CD8-positive, alpha-beta memory T cell (primary cell): ENCODE measurements around the gene CLMN. TPM values are rescaled to one million over a fixed set of nuclear protein-coding genes. Genes with fewer than 3 reads are reported as not detected.

Source experiments
- CTCF ChIA-PET: fragments of 350-600 bp; sonication (Branson Sonifier 250); formaldehyde crosslinking; loops from one replicate; lab custom pipeline; 2021; ENCODE audit warnings: antibody characterized with exemption; lab: Charles Lee
- POLR2A ChIA-PET: fragments of 350-600 bp; sonication (Branson Sonifier 250); formaldehyde crosslinking; loops from one replicate; lab custom pipeline; 2021; ENCODE audit warnings: antibody characterized with exemption; lab: Charles Lee
- DNase-seq, 5 donors: peaks; one replicate each; pipeline versions ENCODE4 v3.0.0 to v3.0.0-alpha.2; 2020 to 2022; ENCODE audit warnings: mixed read lengths in 1 of 5
- H3K27ac ChIP-seq: one replicate; pipeline ENCODE4 v1.7.0; 2013; ENCODE audit warnings: low read depth, mild to moderate bottlenecking, low read length, moderate library complexity
- H3K27me3 ChIP-seq: 2 replicates; pipeline ENCODE4 v1.7.0; 2013; ENCODE audit warnings: low read length, mild to moderate bottlenecking; ENCODE audit not compliant: insufficient read depth, poor library complexity, severe bottlenecking
- H3K36me3 ChIP-seq: 2 replicates; pipeline ENCODE4 v1.7.0; 2013; ENCODE audit warnings: mild to moderate bottlenecking, low read length, moderate library complexity; ENCODE audit not compliant: insufficient read depth
- H3K4me1 ChIP-seq: 2 replicates; pipeline ENCODE4 v1.7.0; 2013; ENCODE audit warnings: mild to moderate bottlenecking, low read length, moderate library complexity; ENCODE audit not compliant: insufficient read depth
- H3K4me3 ChIP-seq: 2 replicates; pipeline ENCODE4 v1.7.0; 2013; ENCODE audit warnings: mild to moderate bottlenecking, low read length
- H3K9me3 ChIP-seq: 2 replicates; pipeline ENCODE4 v1.7.0; 2013; ENCODE audit warnings: mild to moderate bottlenecking, low read length
- H3K27ac Mint-ChIP-seq, 8 donors: one replicate each; pipeline ENCODE4 v1.8.0; 2020 to 2021; ENCODE audit warnings: mixed read lengths in 8 of 8, mild to moderate bottlenecking in 6 of 8, inconsistent platforms in 3 of 8, moderate library complexity in 3 of 8
- H3K27me3 Mint-ChIP-seq, 2 donors: one replicate each; pipeline ENCODE4 v1.8.0; 2020 to 2021; ENCODE audit warnings: mixed read lengths in 2 of 2, mild to moderate bottlenecking in 1 of 2, moderate library complexity in 1 of 2
- H3K36me3 Mint-ChIP-seq, 3 donors: one replicate each; pipeline ENCODE4 v1.8.0; 2020 to 2021; ENCODE audit warnings: mixed read lengths in 3 of 3, inconsistent platforms in 1 of 3, mild to moderate bottlenecking in 1 of 3
- H3K4me1 Mint-ChIP-seq, 3 donors: one replicate each; pipeline ENCODE4 v1.8.0; 2020 to 2021; ENCODE audit warnings: mixed read lengths in 3 of 3, inconsistent platforms in 1 of 3, mild to moderate bottlenecking in 1 of 3
- H3K4me3 Mint-ChIP-seq, 7 donors: one replicate each; pipeline ENCODE4 v1.8.0; 2020 to 2021; ENCODE audit warnings: mixed read lengths in 7 of 7, mild to moderate bottlenecking in 6 of 7, moderate library complexity in 4 of 7, inconsistent platforms in 2 of 7
- H3K9me3 Mint-ChIP-seq, 5 donors: one replicate each; pipeline ENCODE4 v1.8.0; 2020 to 2022; ENCODE audit warnings: mixed read lengths in 5 of 5, mild to moderate bottlenecking in 3 of 5, moderate library complexity in 2 of 5, inconsistent platforms in 1 of 5
- polyA plus RNA-seq: library from polyadenylated mRNA; unstranded; fragments of 300-500 nt; fragmentation: Illumina TruSeq; gene quantifications from one replicate; pipeline ENCODE4 v1.2.3, GENCODE V29; 2021
- total RNA-seq, 2 experiments: library from RNA; stranded (reverse); gene quantifications; one replicate each; pipeline ENCODE4 v1.2.3, GENCODE V29; 2021

CLMN gene
- total and polyA plus RNA-seq, 3 experiments from 2014 or later = 0.15 to 0.72 (median 0.29) TPM

- Mint-ChIP-seq H3K4me1 (no peaks in the 10 kb centered on the region), H3K4me3 (no peak overlapping the region), H3K9me3 (peaks cover 0 to 5% (median 3%) of the 10 kb centered on the region in 5 donors), H3K27me3 (peaks cover 12 to 44% of the 10 kb centered on the region in 2 donors), H3K36me3 (peaks cover 0 to 5% (median 0%) of the 10 kb centered on the region in 3 donors), H3K27ac (no peak overlapping the region)
- no peak for DNase-seq
- CTCF ChIA-PET = no interaction called here
- Histone ChIP-seq H3K27me3 (no peaks in the 10 kb centered on the region), H3K4me1 (no peaks in the 10 kb centered on the region), H3K9me3 (no peaks in the 10 kb centered on the region), H3K4me3 (no peak overlapping the region), H3K36me3 (no peaks in the 10 kb centered on the region), H3K27ac (no peak overlapping the region)
- POLR2A ChIA-PET = no interaction called here
These were observed 28.8 kb upstream of the CLMN start for GRCh38 chr14:95348395-95349080.

GRCh38 chr14:95346820-95347219 lies 27.1 kb upstream of the CLMN start:
- no peaks in the 10 kb centered on the region for H3K9me3 Mint-ChIP-seq
- H3K9me3 ChIP-seq = no peaks in the 10 kb centered on the region
- peaks cover 6 to 34% of the 10 kb centered on the region in 2 donors for H3K27me3 Mint-ChIP-seq
- no peak overlapping the region for H3K27ac ChIP-seq
- no peaks in the 10 kb centered on the region for H3K36me3 Mint-ChIP-seq
- CTCF ChIA-PET = interaction anchor here (1.4 kb wide), 1 partner anchor 11 kb away, joined by 3 read pairs; no protein-coding TSS in a partner anchor
- no peak overlapping the region for H3K27ac Mint-ChIP-seq
- POLR2A ChIA-PET = no interaction called here
- H3K27me3 ChIP-seq = no peaks in the 10 kb centered on the region
- H3K4me3 Mint-ChIP-seq = no peak overlapping the region
- H3K4me3 ChIP-seq = no peak overlapping the region
- H3K36me3 ChIP-seq = no peaks in the 10 kb centered on the region
- no peaks in the 10 kb centered on the region for H3K4me1 ChIP-seq
- no peak for DNase-seq
- no peaks in the 10 kb centered on the region for H3K4me1 Mint-ChIP-seq

- no peaks in the 10 kb centered on the region for H3K9me3 ChIP-seq
- H3K36me3 ChIP-seq = no peaks in the 10 kb centered on the region
- H3K36me3 Mint-ChIP-seq = no peaks in the 10 kb centered on the region
- H3K9me3 Mint-ChIP-seq = no peaks in the 10 kb centered on the region
- H3K4me3 Mint-ChIP-seq = no peak overlapping the region
- no peak for DNase-seq
- no peaks in the 10 kb centered on the region for H3K4me1 ChIP-seq
- no peaks in the 10 kb centered on the region for H3K4me1 Mint-ChIP-seq
- CTCF ChIA-PET = interaction anchor here (1.4 kb wide), 1 partner anchor 10 kb away, joined by 3 read pairs; no protein-coding TSS in a partner anchor
- H3K27ac Mint-ChIP-seq = no peak overlapping the region
- H3K4me3 ChIP-seq = no peak overlapping the region
- H3K27me3 Mint-ChIP-seq = peaks cover 5 to 35% of the 10 kb centered on the region in 2 donors
- no peak overlapping the region for H3K27ac ChIP-seq
- H3K27me3 ChIP-seq = no peaks in the 10 kb centered on the region
- POLR2A ChIA-PET = no interaction called here
These were observed 26.6 kb upstream of the CLMN start for GRCh38 chr14:95346266-95346665.

DNA sequence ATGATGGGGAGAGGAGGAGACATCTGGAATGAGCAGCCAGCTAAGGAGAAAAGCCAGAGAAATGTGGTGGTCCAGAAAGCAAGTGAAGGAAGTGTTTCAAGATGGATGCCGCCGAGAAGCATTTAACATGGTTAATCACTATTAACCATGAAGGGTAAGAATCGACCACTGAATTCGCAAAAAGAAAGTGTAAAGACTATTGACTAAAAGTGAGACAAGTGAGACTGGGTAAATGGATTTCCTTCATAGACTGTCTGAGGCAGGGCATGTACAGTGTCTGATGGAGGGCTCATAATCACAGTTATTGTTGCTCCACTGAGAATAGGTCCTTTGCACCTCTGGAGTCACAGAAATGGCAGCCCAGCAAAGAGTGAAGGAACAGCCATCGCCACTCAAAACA lies 25.3 kb upstream of the CLMN start:
- H3K27me3 Mint-ChIP-seq = peaks cover 8 to 35% of the 10 kb centered on the region in 2 donors
- CTCF ChIA-PET = no interaction called here
- H3K36me3 Mint-ChIP-seq = no peaks in the 10 kb centered on the region
- Histone ChIP-seq H3K4me3 (no peak overlapping the region), H3K27ac (no peak overlapping the region), H3K36me3 (no peaks in the 10 kb centered on the region), H3K27me3 (no peaks in the 10 kb centered on the region), H3K9me3 (no peaks in the 10 kb centered on the region), H3K4me1 (no peaks in the 10 kb centered on the region)
- POLR2A ChIA-PET = no interaction called here
- no peak for DNase-seq
- H3K9me3 Mint-ChIP-seq = no peaks in the 10 kb centered on the region
- H3K27ac Mint-ChIP-seq = no peak overlapping the region
- H3K4me3 Mint-ChIP-seq = no peak overlapping the region
- H3K4me1 Mint-ChIP-seq = no peaks in the 10 kb centered on the region

DNA sequence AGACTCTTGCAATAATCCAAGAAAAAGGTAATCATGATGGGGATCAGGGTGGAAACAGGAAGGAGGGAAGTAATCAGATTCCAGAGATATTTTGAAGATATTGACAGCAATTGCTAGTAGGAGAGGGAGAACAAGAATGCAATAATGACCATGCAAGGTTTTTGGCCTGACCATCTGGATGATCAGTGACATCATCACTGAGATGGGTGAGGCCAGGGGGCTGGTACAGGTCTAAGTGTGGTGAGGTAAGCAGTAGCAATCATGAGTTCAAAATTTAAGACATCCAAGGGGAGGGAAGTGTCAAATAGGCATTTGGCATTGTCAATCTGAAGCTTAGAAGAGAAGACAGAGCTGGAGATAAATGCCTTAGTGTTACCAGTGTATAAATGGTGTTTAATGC lies 24.8 kb upstream of the CLMN start:
- H3K4me3 Mint-ChIP-seq = no peak overlapping the region
- Histone ChIP-seq H3K36me3 (no peaks in the 10 kb centered on the region), H3K4me1 (no peaks in the 10 kb centered on the region), H3K27me3 (no peaks in the 10 kb centered on the region), H3K4me3 (no peak overlapping the region), H3K27ac (no peak overlapping the region), H3K9me3 (no peaks in the 10 kb centered on the region)
- H3K36me3 Mint-ChIP-seq = no peaks in the 10 kb centered on the region
- no peaks in the 10 kb centered on the region for H3K4me1 Mint-ChIP-seq
- DNase-seq = no peak
- no peak overlapping the region for H3K27ac Mint-ChIP-seq
- no peaks in the 10 kb centered on the region for H3K9me3 Mint-ChIP-seq
- H3K27me3 Mint-ChIP-seq = peaks cover 9 to 37% of the 10 kb centered on the region in 2 donors
- CTCF ChIA-PET = no interaction called here
- POLR2A ChIA-PET = no interaction called here

- Histone ChIP-seq H3K36me3 (no peaks in the 10 kb centered on the region), H3K27ac (no peak overlapping the region), H3K9me3 (no peaks in the 10 kb centered on the region), H3K27me3 (no peaks in the 10 kb centered on the region), H3K4me3 (no peak overlapping the region), H3K4me1 (no peaks in the 10 kb centered on the region)
- H3K4me1 Mint-ChIP-seq = no peaks in the 10 kb centered on the region
- CTCF ChIA-PET = no interaction called here
- no peak overlapping the region for H3K4me3 Mint-ChIP-seq
- H3K9me3 Mint-ChIP-seq = no peaks in the 10 kb centered on the region
- no peak for DNase-seq
- H3K27me3 Mint-ChIP-seq = peaks cover 16 to 48% of the 10 kb centered on the region in 2 donors
- peaks cover 0 to 2% (median 0%) of the 10 kb centered on the region in 3 donors for H3K36me3 Mint-ChIP-seq
- POLR2A ChIA-PET = no interaction called here
- H3K27ac Mint-ChIP-seq = no peak overlapping the region
These were observed 21.9 kb upstream of the CLMN start for GRCh38 chr14:95341564-95341963.

DNA sequence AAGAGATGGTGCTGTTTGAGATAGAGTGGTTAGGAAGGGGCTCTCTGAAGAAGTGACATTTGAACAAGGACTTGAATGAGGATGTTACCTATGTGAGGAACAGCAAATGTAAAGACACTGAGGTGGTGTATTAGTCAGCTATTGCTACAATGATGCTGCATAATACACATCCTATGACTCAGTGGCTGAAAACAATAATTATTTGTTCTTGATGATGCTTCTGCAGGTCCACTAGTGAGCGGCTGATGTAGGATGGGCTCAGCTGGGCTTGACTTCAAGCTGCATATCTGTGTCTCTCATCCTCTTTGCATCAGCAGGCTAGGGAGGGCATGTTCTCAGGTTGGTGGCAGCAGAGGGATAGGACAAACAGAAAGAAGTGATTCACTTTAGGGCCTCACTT lies 21.4 kb upstream of the CLMN start:
- H3K9me3 ChIP-seq = no peaks in the 10 kb centered on the region
- H3K27ac ChIP-seq = no peak overlapping the region
- Mint-ChIP-seq H3K4me3 (no peak overlapping the region), H3K36me3 (peaks cover 0 to 2% (median 0%) of the 10 kb centered on the region in 3 donors), H3K27me3 (peaks cover 19 to 48% of the 10 kb centered on the region in 2 donors), H3K4me1 (no peaks in the 10 kb centered on the region), H3K27ac (no peak overlapping the region), H3K9me3 (no peaks in the 10 kb centered on the region)
- H3K4me1 ChIP-seq = no peaks in the 10 kb centered on the region
- H3K27me3 ChIP-seq = no peaks in the 10 kb centered on the region
- H3K36me3 ChIP-seq = no peaks in the 10 kb centered on the region
- POLR2A ChIA-PET = no interaction called here
- CTCF ChIA-PET = no interaction called here
- no peak overlapping the region for H3K4me3 ChIP-seq
- DNase-seq = no peak

DNA sequence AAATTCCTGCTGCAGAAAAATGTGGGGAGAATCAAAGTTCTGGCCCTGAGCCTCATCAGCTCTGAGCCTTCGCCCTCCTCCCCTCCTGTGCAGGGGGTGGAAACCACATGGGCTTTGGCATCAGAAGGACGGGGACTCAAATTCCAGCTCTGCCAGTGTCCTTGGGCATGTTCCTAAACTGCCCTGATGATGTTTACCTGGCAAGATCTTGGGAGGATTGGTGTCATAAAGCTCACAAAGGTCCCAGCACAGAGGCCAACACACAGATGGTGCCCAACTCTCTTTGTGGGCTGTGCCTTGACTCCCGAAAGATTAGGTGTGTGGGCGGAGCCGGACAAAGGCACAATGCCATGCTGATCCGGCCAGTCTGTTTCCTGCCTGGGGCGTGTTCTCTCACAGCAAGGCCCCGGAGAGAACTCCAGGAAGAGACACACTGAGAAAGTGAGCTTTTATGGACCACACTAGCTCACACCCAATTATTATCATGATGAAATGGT lies 20.5 kb upstream of the CLMN start:
- no peak overlapping the region for H3K27ac Mint-ChIP-seq
- H3K27ac ChIP-seq = no peak overlapping the region
- POLR2A ChIA-PET = no interaction called here
- H3K27me3 Mint-ChIP-seq = peaks cover 19 to 52% of the 10 kb centered on the region in 2 donors
- H3K36me3 ChIP-seq = no peaks in the 10 kb centered on the region
- H3K4me1 ChIP-seq = no peaks in the 10 kb centered on the region
- no peaks in the 10 kb centered on the region for H3K27me3 ChIP-seq
- H3K9me3 ChIP-seq = no peaks in the 10 kb centered on the region
- no peaks in the 10 kb centered on the region for H3K9me3 Mint-ChIP-seq
- H3K36me3 Mint-ChIP-seq = peaks cover 0 to 2% (median 0%) of the 10 kb centered on the region in 3 donors
- no peaks in the 10 kb centered on the region for H3K4me1 Mint-ChIP-seq
- no peak overlapping the region for H3K4me3 Mint-ChIP-seq
- H3K4me3 ChIP-seq = no peak overlapping the region
- DNase-seq = no peak
- CTCF ChIA-PET = no interaction called here
